Measurements from ENCODE around the gene BRCC3. TPM values are rescaled to one million over a fixed set of nuclear protein-coding genes. Genes with fewer than 3 reads are reported as not detected.

BRCC3 gene
- total and polyA plus RNA-seq, 2 of the 13 experiments (the other 11 are each of a cell fraction or from before 2014, with no cell fraction given): 19.8 to 24.3 TPM

DNA sequence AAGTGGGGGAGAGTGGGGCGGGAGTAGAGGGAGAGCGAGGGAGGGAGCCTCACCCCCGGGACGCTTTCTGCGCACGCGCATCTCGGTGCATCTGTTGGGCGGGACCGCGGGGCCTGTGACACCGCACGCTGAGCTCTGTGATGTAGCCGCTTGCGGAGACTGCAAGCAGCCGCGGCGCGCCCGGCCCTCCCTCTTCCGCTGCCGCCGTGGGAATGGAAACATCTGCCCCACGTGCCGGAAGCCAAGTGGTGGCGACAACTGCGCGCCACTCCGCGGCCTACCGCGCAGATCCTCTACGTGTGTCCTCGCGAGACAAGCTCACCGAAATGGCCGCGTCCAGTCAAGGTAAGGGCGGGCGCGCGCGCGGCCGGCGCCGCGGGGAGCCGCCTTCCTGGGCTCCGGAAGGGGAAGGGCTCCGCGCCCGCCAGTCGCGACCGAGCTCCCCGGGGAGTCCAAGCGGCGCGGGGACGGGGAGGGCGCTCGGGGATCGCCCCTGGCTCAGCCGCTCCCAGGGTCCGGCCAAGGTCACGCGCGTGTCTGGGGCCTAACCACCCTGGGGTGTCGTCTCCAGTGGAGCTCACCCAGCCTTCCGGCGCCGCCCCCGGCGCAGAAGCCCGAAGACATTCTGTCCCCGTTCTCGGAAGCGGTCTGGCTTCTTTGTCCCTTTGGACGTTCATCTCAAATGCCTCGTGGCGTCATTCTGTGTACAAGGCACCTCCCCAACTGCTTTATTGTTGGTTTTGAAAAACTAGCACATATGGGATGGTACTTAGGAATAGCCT lies 44.4 kb upstream of the BRCC3 start, which contains the start of gene FUNDC2 (continued):
- no peak for TF ChIP-seq ZNF691 (CRISPR knock-in tag; IDR thresholded peaks at IDR 0.05; ENCODE audit: borderline replicate concordance, low read depth)
- TF ChIP-seq, protein P1, sequence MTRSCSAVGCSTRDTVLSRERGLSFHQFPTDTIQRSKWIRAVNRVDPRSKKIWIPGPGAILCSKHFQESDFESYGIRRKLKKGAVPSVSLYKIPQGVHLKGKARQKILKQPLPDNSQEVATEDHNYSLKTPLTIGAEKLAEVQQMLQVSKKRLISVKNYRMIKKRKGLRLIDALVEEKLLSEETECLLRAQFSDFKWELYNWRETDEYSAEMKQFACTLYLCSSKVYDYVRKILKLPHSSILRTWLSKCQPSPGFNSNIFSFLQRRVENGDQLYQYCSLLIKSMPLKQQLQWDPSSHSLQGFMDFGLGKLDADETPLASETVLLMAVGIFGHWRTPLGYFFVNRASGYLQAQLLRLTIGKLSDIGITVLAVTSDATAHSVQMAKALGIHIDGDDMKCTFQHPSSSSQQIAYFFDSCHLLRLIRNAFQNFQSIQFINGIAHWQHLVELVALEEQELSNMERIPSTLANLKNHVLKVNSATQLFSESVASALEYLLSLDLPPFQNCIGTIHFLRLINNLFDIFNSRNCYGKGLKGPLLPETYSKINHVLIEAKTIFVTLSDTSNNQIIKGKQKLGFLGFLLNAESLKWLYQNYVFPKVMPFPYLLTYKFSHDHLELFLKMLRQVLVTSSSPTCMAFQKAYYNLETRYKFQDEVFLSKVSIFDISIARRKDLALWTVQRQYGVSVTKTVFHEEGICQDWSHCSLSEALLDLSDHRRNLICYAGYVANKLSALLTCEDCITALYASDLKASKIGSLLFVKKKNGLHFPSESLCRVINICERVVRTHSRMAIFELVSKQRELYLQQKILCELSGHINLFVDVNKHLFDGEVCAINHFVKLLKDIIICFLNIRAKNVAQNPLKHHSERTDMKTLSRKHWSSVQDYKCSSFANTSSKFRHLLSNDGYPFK (CRISPR knock-in tag; IDR thresholded peaks at IDR 0.05; ENCODE audit: borderline replicate concordance): no peak
- TF ChIP-seq ZEB1 (IDR thresholded peaks at IDR 0.05; ENCODE audit: insufficient replicate concordance, low read depth): no peak
- TF ChIP-seq ZNF781 (CRISPR knock-in tag; IDR thresholded peaks at IDR 0.05; ENCODE audit: borderline replicate concordance, not compliant biosample characterization): no peak
- no peak for TF ChIP-seq PCBP2 (optimal IDR thresholded peaks at IDR 0.05; ENCODE audit: low read depth, low read length, poor library complexity, severe bottlenecking)
- TF ChIP-seq, protein P2, sequence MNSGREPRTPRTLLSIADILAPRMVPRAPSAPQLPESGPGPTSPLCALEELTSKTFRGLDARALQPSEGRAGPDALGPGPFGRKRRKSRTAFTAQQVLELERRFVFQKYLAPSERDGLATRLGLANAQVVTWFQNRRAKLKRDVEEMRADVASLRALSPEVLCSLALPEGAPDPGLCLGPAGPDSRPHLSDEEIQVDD (CRISPR knock-in tag; IDR thresholded peaks at IDR 0.05; ENCODE audit: borderline replicate concordance): no peak
- no peak for TF ChIP-seq ZNF547 (CRISPR knock-in tag; IDR thresholded peaks at IDR 0.05)
- TF ChIP-seq TEAD3 (CRISPR knock-in tag; optimal IDR thresholded peaks at IDR 0.05; ENCODE audit: borderline replicate concordance): no peak
- TF ChIP-seq, protein P3, sequence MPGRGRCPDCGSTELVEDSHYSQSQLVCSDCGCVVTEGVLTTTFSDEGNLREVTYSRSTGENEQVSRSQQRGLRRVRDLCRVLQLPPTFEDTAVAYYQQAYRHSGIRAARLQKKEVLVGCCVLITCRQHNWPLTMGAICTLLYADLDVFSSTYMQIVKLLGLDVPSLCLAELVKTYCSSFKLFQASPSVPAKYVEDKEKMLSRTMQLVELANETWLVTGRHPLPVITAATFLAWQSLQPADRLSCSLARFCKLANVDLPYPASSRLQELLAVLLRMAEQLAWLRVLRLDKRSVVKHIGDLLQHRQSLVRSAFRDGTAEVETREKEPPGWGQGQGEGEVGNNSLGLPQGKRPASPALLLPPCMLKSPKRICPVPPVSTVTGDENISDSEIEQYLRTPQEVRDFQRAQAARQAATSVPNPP (CRISPR knock-in tag; IDR thresholded peaks at IDR 0.05): 0 out of 2 replicates have a peak, but pooled peaks have one; percentile 54
- no peak for TF ChIP-seq CENPX (CRISPR knock-in tag; IDR thresholded peaks at IDR 0.05)
- no peak for TF ChIP-seq RARG (CRISPR knock-in tag; IDR thresholded peaks at IDR 0.05; ENCODE audit: low read depth)
- peak; percentile 51; the same call in 1 of the 2 replicates for TF ChIP-seq POLR2AphosphoS5 (IDR thresholded peaks at IDR 0.05; ENCODE audit: low read depth, low read length)
- no peak for TF ChIP-seq ZNF333 (CRISPR knock-in tag; IDR thresholded peaks at IDR 0.05; ENCODE audit: borderline replicate concordance)
- 0 out of 2 replicates have a peak, but pooled peaks have one; percentile 45 for TF ChIP-seq HES4 (CRISPR knock-in tag; IDR thresholded peaks at IDR 0.05; ENCODE audit: borderline replicate concordance)
- no peak for TF ChIP-seq KLF12 (CRISPR knock-in tag; IDR thresholded peaks at IDR 0.05; ENCODE audit: borderline replicate concordance)
- TF ChIP-seq ZNF512B (CRISPR knock-in tag; IDR thresholded peaks at IDR 0.05; ENCODE audit: borderline replicate concordance): no peak
- TF ChIP-seq TARDBP (CRISPR knock-in tag; IDR thresholded peaks at IDR 0.05): no peak
- TF ChIP-seq, protein P4, sequence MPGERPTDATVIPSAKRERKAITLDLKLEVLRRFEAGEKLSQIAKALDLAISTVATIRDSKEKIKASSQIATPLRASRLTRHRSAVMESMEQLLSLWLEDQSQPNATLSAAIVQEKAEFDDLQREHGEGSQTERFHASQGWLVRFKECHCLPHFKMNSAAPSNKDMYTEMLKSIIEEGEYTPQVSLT (CRISPR knock-in tag; IDR thresholded peaks at IDR 0.05; ENCODE audit: borderline replicate concordance, low read depth): no peak
- no peak for TF ChIP-seq IKZF4 (CRISPR knock-in tag; IDR thresholded peaks at IDR 0.05; ENCODE audit: borderline replicate concordance, low read depth, not compliant biosample characterization)

All from HepG2 (cell line).